OCI-LY3 (cell line): ENCODE data around the gene ZFR2.
A peak's percentile ranks its signal among the peaks of the same experiment; 100 is the strongest.

Source experiments
- H2AFZ ChIP-seq: fragments of 200-600, 300-600 bp; shearing (Covaris generic); 2 replicates; pipeline ENCODE4 v1.6.0; 2014; ENCODE audit warnings: antibody characterized with exemption, low read depth, low read length
- H3K27ac ChIP-seq: fragments of 200-600, 300-600 bp; sonication (generic); 2 replicates; pipeline ENCODE4 v1.5.1; 2014; ENCODE audit warnings: mild to moderate bottlenecking, low read length, moderate library complexity, mixed read lengths
- H3K27me3 ChIP-seq: fragments of 200-600, 300-600 bp; sonication (generic); 2 replicates; pipeline ENCODE4 v1.6.1; 2014; ENCODE audit warnings: low read depth, low read length, mixed read lengths
- H3K36me3 ChIP-seq: fragments of 200-600, 300-600 bp; sonication (generic); replicated peaks from 2 replicates; pipeline ENCODE3; 2014; ENCODE audit warnings: low read depth, low read length, mixed read lengths
- H3K4me1 ChIP-seq: fragments of 300-600, 200-600 bp; sonication (generic); 2 replicates; pipeline ENCODE4 v1.6.1; 2014; ENCODE audit warnings: low read length, mixed read lengths
- H3K4me2 ChIP-seq: fragments of 200-600, 300-600 bp; sonication (generic); 2 replicates; pipeline ENCODE4 v1.6.1; 2014; ENCODE audit warnings: low read length, mixed read lengths
- H3K4me3 ChIP-seq: fragments of 300-600, 200-600 bp; sonication (generic); 2 replicates; pipeline ENCODE4 v1.5.1; 2014; ENCODE audit warnings: antibody characterized with exemption, mild to moderate bottlenecking, low read length, moderate library complexity
- H3K79me2 ChIP-seq: fragments of 300-600, 200-600 bp; shearing (Covaris generic); 2 replicates; pipeline ENCODE4 v1.6.1; 2014; ENCODE audit warnings: mild to moderate bottlenecking, low read length, mixed read lengths
- H3K9ac ChIP-seq: fragments of 300-600, 200-600 bp; shearing (Covaris generic); 2 replicates; pipeline ENCODE4 v1.6.0; 2014; ENCODE audit warnings: mild to moderate bottlenecking, low read length, moderate library complexity
- H3K9me3 ChIP-seq: fragments of 200-600, 300-600 bp; shearing (Covaris generic); 2 replicates; pipeline ENCODE4 v1.6.1; 2014; ENCODE audit warnings: low read length, mixed read lengths; ENCODE audit not compliant: insufficient read depth
- H4K20me1 ChIP-seq: fragments of 200-600, 300-600 bp; sonication (generic); 2 replicates; pipeline ENCODE4 v1.6.1; 2016; ENCODE audit warnings: low read length, mixed read lengths; ENCODE audit not compliant: insufficient read depth
- EZH2phosphoT487 ChIP-seq: fragments of 200-600 bp; shearing (Covaris generic); IDR thresholded peaks from 2 replicates; pipeline ENCODE4 v1.6.1; 2018; ENCODE audit warnings: antibody characterized with exemption, mixed run types, low read depth
- TF ChIP-seq, protein P1 (sequence below): fragments of 200-600, 300-600 bp; sonication (generic); IDR thresholded peaks from 2 replicates; pipeline ENCODE4 v1.5.1; 2014; ENCODE audit warnings: antibody characterized with exemption, low read length, low read depth

The ZFR2 gene

DNA sequence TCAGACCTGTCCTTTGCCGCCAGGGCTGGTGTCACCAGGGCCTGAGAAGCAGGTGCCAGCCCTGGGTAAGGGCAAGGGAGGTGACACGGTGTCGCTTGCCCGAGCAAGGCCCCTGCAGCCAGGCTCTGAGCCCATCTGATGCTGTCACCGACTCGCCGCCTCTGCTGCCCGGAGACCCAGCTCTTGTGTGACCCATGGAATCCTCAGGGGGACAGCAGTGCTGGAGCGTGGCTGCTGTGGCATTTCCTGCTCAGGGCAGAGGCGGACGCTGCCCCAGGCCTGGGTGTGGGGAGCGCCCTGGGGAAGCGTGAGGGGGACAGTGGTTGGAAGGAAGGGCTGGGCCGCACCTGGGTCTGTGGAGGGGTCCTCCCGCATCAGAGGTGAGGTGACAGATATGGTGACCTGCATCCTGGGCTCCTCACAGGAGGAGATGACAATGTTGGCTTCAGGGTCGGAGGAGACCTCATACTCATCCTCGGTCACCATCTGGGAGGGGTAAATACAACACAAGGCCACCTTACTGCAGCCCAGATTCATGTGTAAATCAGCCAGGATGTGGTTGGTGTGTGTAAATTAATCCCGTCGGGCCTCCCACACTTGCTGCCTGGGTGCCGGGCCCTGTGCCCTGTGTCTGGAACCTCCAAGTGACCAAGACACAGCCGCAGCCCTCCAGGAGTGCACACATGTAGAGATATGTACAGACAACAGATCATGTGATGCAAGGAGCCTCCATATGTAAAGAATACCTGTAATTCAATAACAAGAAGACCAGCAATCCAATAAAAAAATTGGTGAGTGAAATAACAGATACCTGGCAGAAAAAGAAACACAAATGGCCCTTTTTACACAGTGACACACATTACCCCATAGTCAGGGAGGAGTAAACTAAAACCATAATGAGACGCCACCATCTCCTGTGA, 55.1 kb downstream of the ZFR2 start:
- no peak overlapping the region for H2AFZ ChIP-seq
- H3K4me3 ChIP-seq, result no peak overlapping the region
- no peaks in the 10 kb centered on the region for H3K36me3 ChIP-seq
- no peaks in the 10 kb centered on the region for H3K9me3 ChIP-seq
- no peaks in the 10 kb centered on the region; the same call in 1 of the 2 replicates for H3K27me3 ChIP-seq
- no peak overlapping the region for H3K27ac ChIP-seq
- no peaks in the 10 kb centered on the region for H4K20me1 ChIP-seq
- H3K4me2 ChIP-seq, result no peak overlapping the region
- no peak for TF ChIP-seq EZH2phosphoT487
- TF ChIP-seq, protein P1, sequence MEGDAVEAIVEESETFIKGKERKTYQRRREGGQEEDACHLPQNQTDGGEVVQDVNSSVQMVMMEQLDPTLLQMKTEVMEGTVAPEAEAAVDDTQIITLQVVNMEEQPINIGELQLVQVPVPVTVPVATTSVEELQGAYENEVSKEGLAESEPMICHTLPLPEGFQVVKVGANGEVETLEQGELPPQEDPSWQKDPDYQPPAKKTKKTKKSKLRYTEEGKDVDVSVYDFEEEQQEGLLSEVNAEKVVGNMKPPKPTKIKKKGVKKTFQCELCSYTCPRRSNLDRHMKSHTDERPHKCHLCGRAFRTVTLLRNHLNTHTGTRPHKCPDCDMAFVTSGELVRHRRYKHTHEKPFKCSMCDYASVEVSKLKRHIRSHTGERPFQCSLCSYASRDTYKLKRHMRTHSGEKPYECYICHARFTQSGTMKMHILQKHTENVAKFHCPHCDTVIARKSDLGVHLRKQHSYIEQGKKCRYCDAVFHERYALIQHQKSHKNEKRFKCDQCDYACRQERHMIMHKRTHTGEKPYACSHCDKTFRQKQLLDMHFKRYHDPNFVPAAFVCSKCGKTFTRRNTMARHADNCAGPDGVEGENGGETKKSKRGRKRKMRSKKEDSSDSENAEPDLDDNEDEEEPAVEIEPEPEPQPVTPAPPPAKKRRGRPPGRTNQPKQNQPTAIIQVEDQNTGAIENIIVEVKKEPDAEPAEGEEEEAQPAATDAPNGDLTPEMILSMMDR, result no peak
- peaks cover 21% of the 10 kb centered on the region for H3K4me1 ChIP-seq
- H3K79me2 ChIP-seq, result no peaks in the 10 kb centered on the region
- H3K9ac ChIP-seq, result no peak overlapping the region

DNA sequence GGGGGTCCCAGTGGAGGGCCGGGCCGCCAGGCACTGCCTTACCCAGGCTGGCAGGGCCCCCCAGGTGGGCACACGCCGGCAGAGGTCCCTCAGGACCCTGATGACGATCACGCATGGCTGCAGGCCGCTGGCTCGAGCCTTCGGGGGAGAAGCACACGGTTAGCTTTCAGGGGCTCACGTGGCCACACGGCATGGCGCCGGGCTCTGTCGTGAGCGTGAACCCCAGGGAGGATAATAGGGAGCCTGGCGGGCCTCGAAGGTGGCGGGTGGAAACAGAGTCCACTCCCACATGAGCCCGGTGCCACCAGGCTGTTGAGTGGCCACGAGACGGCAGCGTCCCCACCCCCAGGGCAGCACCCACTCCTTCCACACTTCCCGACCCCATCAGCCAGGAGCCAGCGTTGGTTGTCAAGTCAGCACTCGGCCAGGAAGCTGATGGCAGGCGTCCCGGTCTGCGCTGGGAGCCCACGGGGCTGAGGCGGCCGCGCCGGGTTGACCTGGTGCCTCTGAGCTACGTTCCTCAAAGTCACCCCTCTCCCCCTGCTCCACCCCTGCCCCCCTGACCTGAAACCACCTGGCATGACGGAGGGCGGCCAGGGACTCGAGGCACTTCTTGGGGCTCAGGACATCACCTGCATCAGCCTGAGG, 58.0 kb downstream of the ZFR2 start:
- Histone ChIP-seq H3K9ac (peak overlapping the region; percentile 40; the same call in 1 of the 2 replicates), H3K4me2 (peak overlapping the region; percentile 75), H3K27ac (peak overlapping the region; percentile 35; the same call in 1 of the 2 replicates), H3K27me3 (no peaks in the 10 kb centered on the region; the same call in 1 of the 2 replicates), H3K4me1 (peaks cover 21% of the 10 kb centered on the region), H3K4me3 (peak overlapping the region; percentile 45), H2AFZ (peak overlapping the region; percentile 30; the same call in 1 of the 2 replicates), H3K36me3 (no peaks in the 10 kb centered on the region), H3K79me2 (no peaks in the 10 kb centered on the region), H3K9me3 (no peaks in the 10 kb centered on the region; the same call in 1 of the 2 replicates), H4K20me1 (no peaks in the 10 kb centered on the region)
- TF ChIP-seq, protein P1, result no peak
- no peak for TF ChIP-seq EZH2phosphoT487

DNA sequence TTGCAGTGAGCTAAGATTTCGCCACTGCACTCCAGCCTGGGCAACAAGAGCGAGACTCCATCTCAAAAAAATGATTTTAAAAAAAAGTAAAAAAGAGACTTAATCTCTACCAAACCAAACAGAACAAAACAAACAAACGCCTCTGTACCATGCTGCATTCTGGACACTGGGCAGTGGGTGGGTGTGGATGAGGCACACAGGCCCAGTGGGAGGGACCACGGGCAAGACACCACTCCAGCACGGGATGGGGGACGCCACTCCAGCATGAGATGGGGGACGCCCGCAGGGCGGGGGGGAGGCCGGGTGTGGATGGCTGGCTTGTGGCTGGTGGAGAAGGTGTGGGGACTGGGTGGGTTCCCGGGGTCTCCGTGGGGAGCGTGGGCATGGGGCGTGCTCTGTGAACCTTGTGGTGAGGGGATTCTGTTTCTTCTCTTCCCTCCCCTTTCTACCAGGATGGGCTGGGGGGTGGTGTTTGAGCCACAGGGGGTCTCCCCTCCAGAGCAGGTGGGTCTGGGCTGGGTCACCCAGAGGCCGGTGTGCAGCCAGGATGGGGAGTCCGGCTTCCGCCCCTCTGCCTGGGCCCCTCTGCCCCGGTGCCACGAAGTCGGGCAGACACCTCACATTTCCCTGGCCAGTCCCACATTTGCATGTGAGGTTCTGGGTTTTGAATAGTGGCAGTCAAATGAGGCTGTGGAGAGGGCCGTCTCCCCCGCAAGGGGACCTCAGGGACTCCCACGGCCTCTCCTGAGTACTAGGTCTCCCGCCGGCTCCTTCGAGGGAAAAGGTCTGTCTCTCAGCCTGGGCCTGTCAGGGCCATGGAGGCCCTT, 58.7 kb downstream of the ZFR2 start:
- Histone ChIP-seq H3K27me3 (no peaks in the 10 kb centered on the region; the same call in 1 of the 2 replicates), H3K9ac (peak overlapping the region; percentile 40; the same call in 1 of the 2 replicates)

More for the DNA sequence above, 58.7 kb downstream of the ZFR2 start:
- H3K4me2 ChIP-seq, result peak overlapping the region; percentile 75
- H4K20me1 ChIP-seq, result no peaks in the 10 kb centered on the region
- no peaks in the 10 kb centered on the region for H3K36me3 ChIP-seq
- no peaks in the 10 kb centered on the region; the same call in 1 of the 2 replicates for H3K9me3 ChIP-seq
- peak overlapping the region; percentile 45 for H3K4me3 ChIP-seq
- no peak for TF ChIP-seq EZH2phosphoT487
- TF ChIP-seq, protein P1, result no peak
- H3K27ac ChIP-seq, result peak overlapping the region; percentile 35; the same call in 1 of the 2 replicates
- H3K4me1 ChIP-seq, result peaks cover 21% of the 10 kb centered on the region
- peak overlapping the region; percentile 30; the same call in 1 of the 2 replicates for H2AFZ ChIP-seq
- no peaks in the 10 kb centered on the region for H3K79me2 ChIP-seq
